ENCODE results near the gene SHISA9.

The SHISA9 gene

GRCh38 chr16:13056607-13057006, 155.2 kb downstream of the SHISA9 start:
- Histone ChIP-seq H3K4me3 (ENCODE audit: low read length in 2 of 2) (no peak overlapping the region), H3K36me3 (ENCODE audit: control insufficient read depth in 2 of 2, insufficient read depth in 2 of 2, low read length in 2 of 2) (no peaks in the 10 kb centered on the region), H3K4me1 (ENCODE audit: control insufficient read depth in 2 of 2, insufficient read depth in 2 of 2, low read length in 2 of 2) (no peaks in the 10 kb centered on the region), H3K9me3 (ENCODE audit: control insufficient read depth in 2 of 2, low read length in 2 of 2) (no peaks in the 10 kb centered on the region), H3K27me3 (ENCODE audit: control insufficient read depth in 2 of 2, insufficient read depth in 2 of 2, low read length in 2 of 2) (no peaks in the 10 kb centered on the region), H3K9ac (ENCODE audit: low read depth in 1 of 2, low read length in 2 of 2) (no peak overlapping the region), H3K27ac (ENCODE audit: low read depth in 2 of 2, low read length in 2 of 2) (no peak overlapping the region)

GRCh38 chr16:13060932-13061331, 159.5 kb downstream of the SHISA9 start:
- Histone ChIP-seq H3K27ac (ENCODE audit: low read depth in 2 of 2, low read length in 2 of 2) (no peak overlapping the region), H3K9ac (ENCODE audit: low read depth in 1 of 2, low read length in 2 of 2) (no peak overlapping the region), H3K36me3 (ENCODE audit: control insufficient read depth in 2 of 2, insufficient read depth in 2 of 2, low read length in 2 of 2) (no peaks in the 10 kb centered on the region), H3K27me3 (ENCODE audit: control insufficient read depth in 2 of 2, insufficient read depth in 2 of 2, low read length in 2 of 2) (no peaks in the 10 kb centered on the region), H3K4me3 (ENCODE audit: low read length in 2 of 2) (no peak overlapping the region), H3K9me3 (ENCODE audit: control insufficient read depth in 2 of 2, low read length in 2 of 2) (peaks cover 0 to under 1% of the 10 kb centered on the region in 2 donors), H3K4me1 (ENCODE audit: control insufficient read depth in 2 of 2, insufficient read depth in 2 of 2, low read length in 2 of 2) (no peaks in the 10 kb centered on the region)

- H3K4me3 ChIP-seq (ENCODE audit: low read length in 2 of 2), result no peak overlapping the region
- no peak overlapping the region for H3K27ac ChIP-seq (ENCODE audit: low read depth in 2 of 2, low read length in 2 of 2)
- no peaks in the 10 kb centered on the region for H3K36me3 ChIP-seq (ENCODE audit: control insufficient read depth in 2 of 2, insufficient read depth in 2 of 2, low read length in 2 of 2)
- H3K4me1 ChIP-seq (ENCODE audit: control insufficient read depth in 2 of 2, insufficient read depth in 2 of 2, low read length in 2 of 2), result no peaks in the 10 kb centered on the region
- no peak overlapping the region for H3K9ac ChIP-seq (ENCODE audit: low read depth in 1 of 2, low read length in 2 of 2)
- H3K27me3 ChIP-seq (ENCODE audit: control insufficient read depth in 2 of 2, insufficient read depth in 2 of 2, low read length in 2 of 2), result no peaks in the 10 kb centered on the region
- H3K9me3 ChIP-seq (ENCODE audit: control insufficient read depth in 2 of 2, low read length in 2 of 2), result peaks cover 0 to 2% of the 10 kb centered on the region in 2 donors
These were observed 160.3 kb downstream of the SHISA9 start for GRCh38 chr16:13061691-13062090.

GRCh38 chr16:13062219-13062618, 160.8 kb downstream of the SHISA9 start:
- Histone ChIP-seq H3K27me3 (ENCODE audit: control insufficient read depth in 2 of 2, insufficient read depth in 2 of 2, low read length in 2 of 2) (no peaks in the 10 kb centered on the region), H3K27ac (ENCODE audit: low read depth in 2 of 2, low read length in 2 of 2) (no peak overlapping the region)

GRCh38 chr16:13063457-13063856, 162.1 kb downstream of the SHISA9 start:
- H3K27ac ChIP-seq (ENCODE audit: low read depth in 2 of 2, low read length in 2 of 2), result no peak overlapping the region
- H3K27me3 ChIP-seq (ENCODE audit: control insufficient read depth in 2 of 2, insufficient read depth in 2 of 2, low read length in 2 of 2), result no peaks in the 10 kb centered on the region
- no peak overlapping the region for H3K9ac ChIP-seq (ENCODE audit: low read depth in 1 of 2, low read length in 2 of 2)
- no peak overlapping the region for H3K4me3 ChIP-seq (ENCODE audit: low read length in 2 of 2)
- H3K36me3 ChIP-seq (ENCODE audit: control insufficient read depth in 2 of 2, insufficient read depth in 2 of 2, low read length in 2 of 2), result no peaks in the 10 kb centered on the region
- peaks cover 0 to 2% of the 10 kb centered on the region in 2 donors for H3K9me3 ChIP-seq (ENCODE audit: control insufficient read depth in 2 of 2, low read length in 2 of 2)
- H3K4me1 ChIP-seq (ENCODE audit: control insufficient read depth in 2 of 2, insufficient read depth in 2 of 2, low read length in 2 of 2), result no peaks in the 10 kb centered on the region

More at GRCh38 chr16:13062219-13062618, 160.8 kb downstream of the SHISA9 start:
- Histone ChIP-seq H3K4me1 (ENCODE audit: control insufficient read depth in 2 of 2, insufficient read depth in 2 of 2, low read length in 2 of 2) (no peaks in the 10 kb centered on the region), H3K9me3 (ENCODE audit: control insufficient read depth in 2 of 2, low read length in 2 of 2) (peaks cover 0 to 2% of the 10 kb centered on the region in 2 donors), H3K36me3 (ENCODE audit: control insufficient read depth in 2 of 2, insufficient read depth in 2 of 2, low read length in 2 of 2) (no peaks in the 10 kb centered on the region), H3K9ac (ENCODE audit: low read depth in 1 of 2, low read length in 2 of 2) (no peak overlapping the region), H3K4me3 (ENCODE audit: low read length in 2 of 2) (no peak overlapping the region)

GRCh38 chr16:13064821-13065220, 163.4 kb downstream of the SHISA9 start:
- no peak overlapping the region for H3K4me3 ChIP-seq (ENCODE audit: low read length in 2 of 2)
- no peaks in the 10 kb centered on the region for H3K36me3 ChIP-seq (ENCODE audit: control insufficient read depth in 2 of 2, insufficient read depth in 2 of 2, low read length in 2 of 2)
- no peak overlapping the region for H3K27ac ChIP-seq (ENCODE audit: low read depth in 2 of 2, low read length in 2 of 2)
- H3K27me3 ChIP-seq (ENCODE audit: control insufficient read depth in 2 of 2, insufficient read depth in 2 of 2, low read length in 2 of 2), result no peaks in the 10 kb centered on the region
- no peaks in the 10 kb centered on the region for H3K4me1 ChIP-seq (ENCODE audit: control insufficient read depth in 2 of 2, insufficient read depth in 2 of 2, low read length in 2 of 2)
- peaks cover 0 to 2% of the 10 kb centered on the region in 2 donors for H3K9me3 ChIP-seq (ENCODE audit: control insufficient read depth in 2 of 2, low read length in 2 of 2)
- H3K9ac ChIP-seq (ENCODE audit: low read depth in 1 of 2, low read length in 2 of 2), result no peak overlapping the region

GRCh38 chr16:13067648-13068047, 166.2 kb downstream of the SHISA9 start:
- H3K27me3 ChIP-seq (ENCODE audit: control insufficient read depth in 2 of 2, insufficient read depth in 2 of 2, low read length in 2 of 2), result no peaks in the 10 kb centered on the region
- H3K27ac ChIP-seq (ENCODE audit: low read depth in 2 of 2, low read length in 2 of 2), result no peak overlapping the region
- no peak overlapping the region for H3K4me3 ChIP-seq (ENCODE audit: low read length in 2 of 2)
- peaks cover 0 to 2% of the 10 kb centered on the region in 2 donors for H3K9me3 ChIP-seq (ENCODE audit: control insufficient read depth in 2 of 2, low read length in 2 of 2)
- H3K9ac ChIP-seq (ENCODE audit: low read depth in 1 of 2, low read length in 2 of 2), result no peak overlapping the region
- no peaks in the 10 kb centered on the region for H3K36me3 ChIP-seq (ENCODE audit: control insufficient read depth in 2 of 2, insufficient read depth in 2 of 2, low read length in 2 of 2)
- H3K4me1 ChIP-seq (ENCODE audit: control insufficient read depth in 2 of 2, insufficient read depth in 2 of 2, low read length in 2 of 2), result no peaks in the 10 kb centered on the region

GRCh38 chr16:13068912-13069583, 167.7 kb downstream of the SHISA9 start:
- Histone ChIP-seq H3K4me3 (ENCODE audit: low read length in 2 of 2) (no peak overlapping the region), H3K4me1 (ENCODE audit: control insufficient read depth in 2 of 2, insufficient read depth in 2 of 2, low read length in 2 of 2) (no peaks in the 10 kb centered on the region), H3K9ac (ENCODE audit: low read depth in 1 of 2, low read length in 2 of 2) (no peak overlapping the region), H3K27ac (ENCODE audit: low read depth in 2 of 2, low read length in 2 of 2) (no peak overlapping the region), H3K27me3 (ENCODE audit: control insufficient read depth in 2 of 2, insufficient read depth in 2 of 2, low read length in 2 of 2) (no peaks in the 10 kb centered on the region), H3K9me3 (ENCODE audit: control insufficient read depth in 2 of 2, low read length in 2 of 2) (peaks cover 0 to 2% of the 10 kb centered on the region in 2 donors), H3K36me3 (ENCODE audit: control insufficient read depth in 2 of 2, insufficient read depth in 2 of 2, low read length in 2 of 2) (no peaks in the 10 kb centered on the region)

- Histone ChIP-seq H3K9ac (ENCODE audit: low read depth in 1 of 2, low read length in 2 of 2) (no peak overlapping the region), H3K9me3 (ENCODE audit: control insufficient read depth in 2 of 2, low read length in 2 of 2) (peaks cover 0 to 2% of the 10 kb centered on the region in 2 donors), H3K27me3 (ENCODE audit: control insufficient read depth in 2 of 2, insufficient read depth in 2 of 2, low read length in 2 of 2) (no peaks in the 10 kb centered on the region), H3K4me3 (ENCODE audit: low read length in 2 of 2) (no peak overlapping the region), H3K4me1 (ENCODE audit: control insufficient read depth in 2 of 2, insufficient read depth in 2 of 2, low read length in 2 of 2) (no peaks in the 10 kb centered on the region), H3K36me3 (ENCODE audit: control insufficient read depth in 2 of 2, insufficient read depth in 2 of 2, low read length in 2 of 2) (no peaks in the 10 kb centered on the region), H3K27ac (ENCODE audit: low read depth in 2 of 2, low read length in 2 of 2) (no peak overlapping the region)
These were observed 168.9 kb downstream of the SHISA9 start for GRCh38 chr16:13070268-13070667.

- H3K27me3 ChIP-seq (ENCODE audit: control insufficient read depth in 2 of 2, insufficient read depth in 2 of 2, low read length in 2 of 2), result no peaks in the 10 kb centered on the region
- H3K9ac ChIP-seq (ENCODE audit: low read depth in 1 of 2, low read length in 2 of 2), result no peak overlapping the region
- no peak overlapping the region for H3K27ac ChIP-seq (ENCODE audit: low read depth in 2 of 2, low read length in 2 of 2)
- H3K4me1 ChIP-seq (ENCODE audit: control insufficient read depth in 2 of 2, insufficient read depth in 2 of 2, low read length in 2 of 2), result no peaks in the 10 kb centered on the region
- no peaks in the 10 kb centered on the region for H3K36me3 ChIP-seq (ENCODE audit: control insufficient read depth in 2 of 2, insufficient read depth in 2 of 2, low read length in 2 of 2)
- H3K9me3 ChIP-seq (ENCODE audit: control insufficient read depth in 2 of 2, low read length in 2 of 2), result no peaks in the 10 kb centered on the region
- H3K4me3 ChIP-seq (ENCODE audit: low read length in 2 of 2), result no peak overlapping the region
These were observed 175.5 kb downstream of the SHISA9 start for GRCh38 chr16:13076878-13077277.
